HepG2 (cell line): ENCODE results near the gene SNX30. TPM values are rescaled to one million over a fixed set of nuclear protein-coding genes. Genes with fewer than 3 reads are reported as not detected.

Experiments used
- AGO2 ChIP-seq: fragments of 200-400 bp; formaldehyde crosslinking; optimal IDR thresholded peaks from 2 replicates; pipeline ENCODE3; 2017; ENCODE audit warnings: mild to moderate bottlenecking, low read depth, low read length, moderate library complexity
- CBX1 ChIP-seq: IDR thresholded peaks from one replicate; pipeline ENCODE4 v1.6.1; 2016; ENCODE audit warnings: antibody characterized with exemption, low read depth
- GABPA ChIP-seq, 2 experiments: IDR thresholded peaks; 2 replicates each; pipeline ENCODE4 v1.6.1; 2011 to 2016; ENCODE audit warnings: low read depth in 2 of 2, low read length in 1 of 2, missing biosample characterization in 1 of 2, missing genetic modification characterization in 1 of 2
- GTF3A ChIP-seq: sonication (generic); formaldehyde crosslinking; conservative IDR thresholded peaks from 2 replicates; pipeline ENCODE4 v1.4.0; 2020; ENCODE audit warnings: mild to moderate bottlenecking, missing genetic modification reagents
- HOXD1 ChIP-seq: sonication (generic); formaldehyde crosslinking; IDR thresholded peaks from 2 replicates; pipeline ENCODE4 v1.5.0; 2020; ENCODE audit warnings: missing genetic modification reagents
- IKZF4 ChIP-seq: sonication (generic); formaldehyde crosslinking; IDR thresholded peaks from 2 replicates; pipeline ENCODE4 v1.5.1; 2020; ENCODE audit warnings: borderline replicate concordance, mild to moderate bottlenecking, low read depth, missing genetic modification reagents; ENCODE audit errors: not compliant biosample characterization
- KLF11 ChIP-seq: IDR thresholded peaks from 2 replicates; pipeline ENCODE4 v1.6.1; 2016; ENCODE audit warnings: missing compliant biosample characterization
- NFE2 ChIP-seq: sonication (generic); formaldehyde crosslinking; IDR thresholded peaks from 2 replicates; pipeline ENCODE4 v1.4.0; 2020; ENCODE audit warnings: missing genetic modification reagents
- NFIC ChIP-seq: IDR thresholded peaks from 2 replicates; pipeline ENCODE4 v1.6.1; 2012; ENCODE audit warnings: mild to moderate bottlenecking, low read length, inconsistent platforms
- PHB2 ChIP-seq: fragments of 450-650 bp; IDR thresholded peaks from 2 replicates; pipeline ENCODE4 v1.6.1; 2018; ENCODE audit not compliant: partially characterized antibody
- PRPF4 ChIP-seq: fragments of 200-400 bp; formaldehyde crosslinking; IDR thresholded peaks from 2 replicates; pipeline ENCODE4 v1.6.1; 2016; ENCODE audit warnings: low read length, low read depth; ENCODE audit not compliant: poor library complexity, severe bottlenecking
- SALL2 ChIP-seq: sonication (generic); formaldehyde crosslinking; IDR thresholded peaks from 2 replicates; pipeline ENCODE4 v1.8.1; 2023; ENCODE audit warnings: mild to moderate bottlenecking, missing genetic modification reagents, inconsistent platforms
- SP1 ChIP-seq, 2 experiments: fragments of 450-650 bp in 1 of 2; sonication (generic) in 1 of 2; formaldehyde crosslinking in 1 of 2; IDR thresholded peaks; 2 replicates each; pipeline versions ENCODE4 v1.4.0 to v1.6.1; 2016 to 2020; ENCODE audit warnings: missing genetic modification reagents in 1 of 2
- SP140L ChIP-seq: sonication (generic); formaldehyde crosslinking; IDR thresholded peaks from 2 replicates; pipeline ENCODE4 v1.4.0; 2020; ENCODE audit warnings: missing genetic modification reagents, borderline replicate concordance
- ZNF282 ChIP-seq: fragments of 450-650 bp; IDR thresholded peaks from 2 replicates; pipeline ENCODE4 v1.6.1; 2018; ENCODE audit not compliant: partially characterized antibody
- ZNF337 ChIP-seq: sonication (generic); formaldehyde crosslinking; IDR thresholded peaks from 2 replicates; pipeline ENCODE4 v1.5.1; 2020; ENCODE audit warnings: missing genetic modification reagents, low read depth, mild to moderate bottlenecking, borderline replicate concordance
- ZNF709 ChIP-seq: sonication (generic); formaldehyde crosslinking; IDR thresholded peaks from 2 replicates; pipeline ENCODE4 v1.5.0; 2020; ENCODE audit warnings: mild to moderate bottlenecking, missing genetic modification reagents
- ZNF773 ChIP-seq: sonication (generic); formaldehyde crosslinking; IDR thresholded peaks from 2 replicates; pipeline ENCODE4 v1.4.0; 2020; ENCODE audit warnings: missing genetic modification reagents, borderline replicate concordance
- ZNF850 ChIP-seq: sonication (generic); formaldehyde crosslinking; conservative IDR thresholded peaks from 2 replicates; pipeline ENCODE4 v1.9.0; 2021; ENCODE audit warnings: mild to moderate bottlenecking, missing genetic modification reagents
- ZNF879 ChIP-seq: sonication (generic); formaldehyde crosslinking; IDR thresholded peaks from 2 replicates; pipeline ENCODE4 v1.8.1; 2023; ENCODE audit warnings: missing genetic modification reagents
- ZSCAN22 ChIP-seq: sonication (generic); formaldehyde crosslinking; IDR thresholded peaks from 2 replicates; pipeline ENCODE4 v1.4.0; 2020; ENCODE audit warnings: mild to moderate bottlenecking, missing genetic modification reagents
- polyA plus RNA-seq, 8 experiments: library from polyadenylated mRNA; depleted of rRNA in 3 of 8; stranded (reverse) in 7 of 8; unstranded in 1 of 8; fragments of >200 nt; fragmentation: Illumina TruSeq in 4 of 8; extraction: Trizol in 4 of 8; gene quantifications; 2 replicates each; pipeline versions ENCODE4 v1.2.1 to v1.2.3, GENCODE V29; 2011 to 2016; ENCODE audit warnings: low read depth in 4 of 8, missing spikeins in 1 of 8, mixed read lengths in 1 of 8; ENCODE audit not compliant: insufficient read depth in 1 of 8
- total RNA-seq, 5 experiments: library from RNA; depleted of rRNA; stranded (reverse); fragments of >200 nt; fragmentation: Illumina TruSeq; extraction: Trizol; gene quantifications; 2 replicates each; pipeline ENCODE4 v1.2.3, GENCODE V29; 2016; ENCODE audit warnings: low read depth in 1 of 5
- TF ChIP-seq, protein P1 (sequence below): sonication (generic); formaldehyde crosslinking; IDR thresholded peaks from 2 replicates; pipeline ENCODE4 v1.4.0; 2020; ENCODE audit warnings: mild to moderate bottlenecking, missing genetic modification reagents
- TF ChIP-seq, protein P2 (sequence below): sonication (generic); formaldehyde crosslinking; IDR thresholded peaks from 2 replicates; pipeline ENCODE4 v1.5.0; 2020; ENCODE audit warnings: missing genetic modification reagents, mild to moderate bottlenecking, borderline replicate concordance
- TF ChIP-seq, protein P3 (sequence below): sonication (generic); formaldehyde crosslinking; IDR thresholded peaks from 2 replicates; pipeline ENCODE4 v1.4.0; 2020; ENCODE audit warnings: mild to moderate bottlenecking, missing genetic modification reagents
- TF ChIP-seq, protein P4 (sequence below): sonication (generic); formaldehyde crosslinking; IDR thresholded peaks from 2 replicates; pipeline ENCODE4 v1.4.0; 2020; ENCODE audit warnings: missing genetic modification reagents

Gene SNX30
- total and polyA plus RNA-seq, 2 of the 13 experiments (the other 11 are each of a cell fraction or from before 2014, with no cell fraction given): 4.4 to 12.4 TPM

DNA sequence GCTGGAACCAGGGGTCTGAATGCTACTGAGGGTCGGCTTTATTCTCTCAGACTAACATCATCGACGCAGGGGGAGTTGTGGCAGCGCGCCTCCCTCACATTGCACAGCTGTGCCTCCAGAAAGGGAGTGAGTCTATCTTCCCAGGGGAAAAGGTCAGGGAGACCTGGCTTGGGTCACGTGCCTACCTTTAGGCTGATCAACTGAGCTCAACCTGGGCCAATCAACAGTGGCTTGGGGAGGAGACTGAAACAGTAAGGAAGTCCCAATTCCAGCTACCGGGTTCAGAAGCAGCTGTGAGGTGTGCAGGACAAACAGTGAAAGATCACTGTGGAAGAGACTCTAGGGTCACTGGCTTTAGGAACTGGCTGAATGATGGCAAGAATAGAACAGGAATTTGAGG lies 14.3 kb downstream of the SNX30 start (continued):
- no peak for TF ChIP-seq GABPA (IDR thresholded peaks at IDR 0.05; ENCODE audit: low read depth, low read length)
- TF ChIP-seq GABPA (CRISPR knock-in tag; IDR thresholded peaks at IDR 0.05; ENCODE audit: low read depth): no peak
- TF ChIP-seq NFE2 (CRISPR knock-in tag): no peak
- TF ChIP-seq ZNF879 (CRISPR knock-in tag): no peak
- no peak for TF ChIP-seq SP140L
- peak; percentile 50; the same call in 1 of the 2 replicates for TF ChIP-seq SALL2 (CRISPR knock-in tag)
- TF ChIP-seq ZSCAN22 (CRISPR knock-in tag): no peak
- TF ChIP-seq ZNF709: no peak
- no peak for TF ChIP-seq KLF11 (CRISPR knock-in tag)
- TF ChIP-seq PRPF4: no peak
- no peak; the same call in 1 of the 2 replicates for TF ChIP-seq ZNF337 (CRISPR knock-in tag)
- TF ChIP-seq SP1 (IDR thresholded peaks at IDR 0.05): no peak
- TF ChIP-seq SP1 (CRISPR knock-in tag; IDR thresholded peaks at IDR 0.05): no peak
- no peak; the same call in 1 of the 2 replicates for TF ChIP-seq HOXD1
- no peak for TF ChIP-seq ZNF850
- no peak for TF ChIP-seq ZNF773 (CRISPR knock-in tag)
- TF ChIP-seq, protein P1, sequence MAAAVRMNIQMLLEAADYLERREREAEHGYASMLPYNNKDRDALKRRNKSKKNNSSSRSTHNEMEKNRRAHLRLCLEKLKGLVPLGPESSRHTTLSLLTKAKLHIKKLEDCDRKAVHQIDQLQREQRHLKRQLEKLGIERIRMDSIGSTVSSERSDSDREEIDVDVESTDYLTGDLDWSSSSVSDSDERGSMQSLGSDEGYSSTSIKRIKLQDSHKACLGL (CRISPR knock-in tag): no peak
- no peak for TF ChIP-seq GTF3A
- TF ChIP-seq, protein P2, sequence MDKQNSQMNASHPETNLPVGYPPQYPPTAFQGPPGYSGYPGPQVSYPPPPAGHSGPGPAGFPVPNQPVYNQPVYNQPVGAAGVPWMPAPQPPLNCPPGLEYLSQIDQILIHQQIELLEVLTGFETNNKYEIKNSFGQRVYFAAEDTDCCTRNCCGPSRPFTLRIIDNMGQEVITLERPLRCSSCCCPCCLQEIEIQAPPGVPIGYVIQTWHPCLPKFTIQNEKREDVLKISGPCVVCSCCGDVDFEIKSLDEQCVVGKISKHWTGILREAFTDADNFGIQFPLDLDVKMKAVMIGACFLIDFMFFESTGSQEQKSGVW (CRISPR knock-in tag): no peak
- TF ChIP-seq ZNF282: no peak
- no peak for TF ChIP-seq AGO2
- no peak for TF ChIP-seq IKZF4
- TF ChIP-seq, protein P3, sequence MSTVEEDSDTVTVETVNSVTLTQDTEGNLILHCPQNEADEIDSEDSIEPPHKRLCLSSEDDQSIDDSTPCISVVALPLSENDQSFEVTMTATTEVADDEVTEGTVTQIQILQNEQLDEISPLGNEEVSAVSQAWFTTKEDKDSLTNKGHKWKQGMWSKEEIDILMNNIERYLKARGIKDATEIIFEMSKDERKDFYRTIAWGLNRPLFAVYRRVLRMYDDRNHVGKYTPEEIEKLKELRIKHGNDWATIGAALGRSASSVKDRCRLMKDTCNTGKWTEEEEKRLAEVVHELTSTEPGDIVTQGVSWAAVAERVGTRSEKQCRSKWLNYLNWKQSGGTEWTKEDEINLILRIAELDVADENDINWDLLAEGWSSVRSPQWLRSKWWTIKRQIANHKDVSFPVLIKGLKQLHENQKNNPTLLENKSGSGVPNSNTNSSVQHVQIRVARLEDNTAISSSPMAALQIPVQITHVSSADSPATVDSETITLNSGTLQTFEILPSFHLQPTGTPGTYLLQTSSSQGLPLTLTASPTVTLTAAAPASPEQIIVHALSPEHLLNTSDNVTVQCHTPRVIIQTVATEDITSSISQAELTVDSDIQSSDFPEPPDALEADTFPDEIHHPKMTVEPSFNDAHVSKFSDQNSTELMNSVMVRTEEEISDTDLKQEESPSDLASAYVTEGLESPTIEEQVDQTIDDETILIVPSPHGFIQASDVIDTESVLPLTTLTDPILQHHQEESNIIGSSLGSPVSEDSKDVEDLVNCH (CRISPR knock-in tag): no peak
- TF ChIP-seq NFIC: no peak
- TF ChIP-seq, protein P4, sequence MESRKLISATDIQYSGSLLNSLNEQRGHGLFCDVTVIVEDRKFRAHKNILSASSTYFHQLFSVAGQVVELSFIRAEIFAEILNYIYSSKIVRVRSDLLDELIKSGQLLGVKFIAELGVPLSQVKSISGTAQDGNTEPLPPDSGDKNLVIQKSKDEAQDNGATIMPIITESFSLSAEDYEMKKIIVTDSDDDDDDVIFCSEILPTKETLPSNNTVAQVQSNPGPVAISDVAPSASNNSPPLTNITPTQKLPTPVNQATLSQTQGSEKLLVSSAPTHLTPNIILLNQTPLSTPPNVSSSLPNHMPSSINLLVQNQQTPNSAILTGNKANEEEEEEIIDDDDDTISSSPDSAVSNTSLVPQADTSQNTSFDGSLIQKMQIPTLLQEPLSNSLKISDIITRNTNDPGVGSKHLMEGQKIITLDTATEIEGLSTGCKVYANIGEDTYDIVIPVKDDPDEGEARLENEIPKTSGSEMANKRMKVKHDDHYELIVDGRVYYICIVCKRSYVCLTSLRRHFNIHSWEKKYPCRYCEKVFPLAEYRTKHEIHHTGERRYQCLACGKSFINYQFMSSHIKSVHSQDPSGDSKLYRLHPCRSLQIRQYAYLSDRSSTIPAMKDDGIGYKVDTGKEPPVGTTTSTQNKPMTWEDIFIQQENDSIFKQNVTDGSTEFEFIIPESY: no peak
- no peak for TF ChIP-seq CBX1
- no peak for TF ChIP-seq PHB2
